GM12874 (cell line): ENCODE measurements around the gene IL9R.

ENCODE experiments used
- CTCF ChIP-seq: IDR thresholded peaks from 2 replicates; pipeline ENCODE4 v1.5.1; 2011; ENCODE audit warnings: low read depth, mild to moderate bottlenecking, control low read depth, low read length, moderate library complexity; ENCODE audit not compliant: insufficient read depth

Gene IL9R

GRCh38 chrX:155957843-155958242 is 39.7 kb upstream of the IL9R start:
- no peak for TF ChIP-seq CTCF

GRCh38 chrX:155959018-155959587 is 38.4 kb upstream of the IL9R start:
- TF ChIP-seq CTCF, result no peak

GRCh38 chrX:155962906-155963305 is 34.6 kb upstream of the IL9R start:
- TF ChIP-seq CTCF, result no peak

- peak; percentile 65 for TF ChIP-seq CTCF
Measured at GRCh38 chrX:155966876-155967275, 30.6 kb upstream of the IL9R start.

GRCh38 chrX:155967653-155968325 is 29.7 kb upstream of the IL9R start:
- no peak for TF ChIP-seq CTCF

- no peak for TF ChIP-seq CTCF
Measured at GRCh38 chrX:155968326-155968661, 29.2 kb upstream of the IL9R start.

GRCh38 chrX:155968791-155969190 is 28.7 kb upstream of the IL9R start:
- TF ChIP-seq CTCF, result no peak
